ENCODE measurements around the gene GGACT.

DNA sequence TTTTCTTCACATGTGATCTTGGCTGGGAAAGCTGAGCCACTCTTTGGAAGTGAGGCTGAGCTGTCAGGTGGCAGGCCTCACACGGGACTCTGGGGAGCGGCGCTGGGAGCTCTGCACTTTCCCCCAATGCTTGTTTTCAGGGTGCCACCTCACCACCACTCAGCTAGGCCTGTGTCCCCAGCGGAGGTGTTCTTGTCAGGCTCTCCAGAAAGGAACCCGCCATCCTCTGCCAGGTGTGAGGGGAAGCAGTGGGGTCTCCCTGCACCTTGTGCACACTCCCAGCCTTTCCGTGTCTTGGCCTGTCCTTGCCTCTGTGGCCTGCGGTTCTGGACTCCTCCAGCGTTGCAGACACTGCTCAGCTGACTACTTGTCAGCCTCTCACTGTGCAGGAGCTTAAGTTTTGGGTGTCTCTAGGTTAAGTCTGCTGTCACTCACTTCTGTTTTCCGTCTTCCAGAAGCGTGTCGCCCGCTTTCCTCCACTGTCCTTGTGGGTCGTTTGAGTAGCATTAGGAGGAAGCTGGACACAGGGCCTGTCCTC lies 51.9 kb downstream of the GGACT start:
- TF ChIP-seq CTCF (IDR thresholded peaks at IDR 0.05), result no peak
- TF ChIP-seq POLR2A (IDR thresholded peaks at IDR 0.05), result no peak

Measured in adrenal gland (tissue), 5 donors.